HUDEP-2 (cell line): ENCODE measurements around the gene LIPC.

Source experiments
- DNase-seq, 76 experiments: peaks; one replicate each; lab custom pipeline; 2025; ENCODE audit not compliant: unreplicated experiment in 76 of 76; lab: John Stamatoyannopoulos, UW

LIPC gene

DNA sequence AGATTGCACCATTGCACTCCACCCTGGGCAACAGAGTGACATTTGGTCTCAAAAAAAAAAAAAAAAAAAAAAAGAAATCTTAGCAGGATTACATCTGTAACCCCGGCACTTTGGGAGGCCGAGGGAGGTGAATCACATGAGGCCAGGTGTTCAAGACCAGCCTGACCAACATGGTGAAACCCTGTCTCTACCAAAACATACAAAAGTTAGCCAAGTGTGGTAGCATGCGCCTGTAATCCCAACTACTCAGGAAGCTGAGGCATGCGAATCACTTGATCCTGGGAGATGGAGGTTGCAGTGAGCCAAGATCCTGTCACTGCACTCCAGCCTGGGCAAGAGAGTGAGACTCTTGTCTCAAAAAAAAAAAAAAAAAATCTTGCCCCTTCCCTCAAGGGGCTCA is 40.4 kb downstream of the LIPC start:
- no peak for DNase-seq

DNA sequence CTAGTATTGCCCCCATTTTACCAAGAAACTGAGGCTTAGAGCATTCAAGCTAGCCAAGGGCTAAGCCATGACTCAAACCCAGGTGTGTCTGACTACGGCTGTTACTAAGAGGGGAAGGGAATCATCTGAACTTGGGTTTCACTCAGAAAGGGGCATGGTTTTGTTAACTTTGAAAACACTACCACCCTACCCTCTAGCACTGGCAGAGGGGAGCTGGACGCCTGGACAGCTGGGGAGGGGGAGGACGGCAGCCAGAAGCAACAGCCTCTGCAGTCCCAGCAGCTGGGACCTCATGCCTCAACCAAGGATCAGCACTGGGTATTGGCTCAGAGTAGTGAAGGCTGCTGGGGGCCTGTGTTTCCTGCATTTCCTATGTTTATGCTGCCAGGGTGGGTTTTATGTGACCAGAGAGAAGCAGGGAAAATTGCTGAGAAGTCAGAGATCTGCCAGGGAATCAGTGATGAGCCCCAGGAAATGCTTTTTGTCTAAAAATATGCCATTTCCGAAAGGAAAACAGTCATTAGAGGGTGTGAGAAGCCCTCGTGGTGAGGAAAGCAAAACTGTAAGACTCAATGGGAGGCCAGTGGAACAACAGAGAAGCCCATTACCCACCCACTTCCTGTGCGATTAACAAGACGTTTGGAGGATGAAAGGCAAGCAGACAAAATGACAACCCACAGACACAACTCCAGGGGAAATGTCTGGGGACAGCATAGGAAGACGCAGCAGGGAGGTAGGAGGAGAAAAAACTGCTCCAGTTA is 41.2 kb downstream of the LIPC start:
- DNase-seq = no peak

DNA sequence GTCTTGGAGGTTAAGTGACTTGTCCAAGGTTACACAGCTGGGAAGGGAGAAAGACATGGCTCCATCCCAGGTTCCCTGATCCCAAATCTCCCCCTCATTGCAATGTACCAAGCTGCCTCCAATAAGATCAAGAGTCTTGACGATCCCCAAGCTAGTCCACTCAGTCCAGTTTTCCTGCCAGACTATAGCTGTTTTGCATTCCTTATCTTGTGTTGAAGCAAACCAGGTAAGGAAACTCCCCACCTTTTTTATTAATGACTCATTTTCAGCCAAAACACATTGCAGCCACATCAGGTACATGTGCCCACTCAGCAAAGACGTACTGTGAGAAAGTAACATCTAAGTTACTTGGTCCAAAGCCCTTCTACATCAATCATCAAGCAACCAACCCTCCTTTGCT is 41.9 kb downstream of the LIPC start:
- no peak for DNase-seq

DNA sequence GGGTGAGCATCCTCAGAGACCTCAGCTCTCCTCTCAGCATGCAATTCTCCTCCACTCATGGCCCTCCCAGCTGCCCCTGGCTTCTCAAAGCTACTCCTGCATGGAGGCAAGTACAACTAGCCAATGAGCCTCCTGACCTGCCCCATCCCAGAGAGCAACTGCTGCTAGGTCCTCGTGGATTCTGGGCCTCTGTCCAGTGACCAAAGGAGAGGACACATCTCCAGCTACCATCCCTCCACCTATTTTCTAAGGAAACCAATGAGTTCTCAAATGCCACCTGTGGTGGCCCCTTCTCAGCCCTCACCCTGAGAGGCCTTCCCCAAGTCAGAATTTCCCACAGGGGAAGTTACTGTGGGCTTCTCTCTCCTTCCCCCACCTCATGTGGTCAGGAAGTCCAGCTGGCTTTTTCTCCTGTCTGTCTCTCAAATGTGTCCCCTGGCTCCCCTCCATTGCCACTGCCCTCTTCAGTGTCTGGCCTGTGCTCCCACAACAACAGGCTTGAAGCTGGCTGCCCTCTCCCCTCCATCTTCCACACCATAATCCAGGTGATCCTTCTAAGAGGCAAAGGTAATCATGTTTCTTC is 43.0 kb downstream of the LIPC start:
- no peak for DNase-seq

DNA sequence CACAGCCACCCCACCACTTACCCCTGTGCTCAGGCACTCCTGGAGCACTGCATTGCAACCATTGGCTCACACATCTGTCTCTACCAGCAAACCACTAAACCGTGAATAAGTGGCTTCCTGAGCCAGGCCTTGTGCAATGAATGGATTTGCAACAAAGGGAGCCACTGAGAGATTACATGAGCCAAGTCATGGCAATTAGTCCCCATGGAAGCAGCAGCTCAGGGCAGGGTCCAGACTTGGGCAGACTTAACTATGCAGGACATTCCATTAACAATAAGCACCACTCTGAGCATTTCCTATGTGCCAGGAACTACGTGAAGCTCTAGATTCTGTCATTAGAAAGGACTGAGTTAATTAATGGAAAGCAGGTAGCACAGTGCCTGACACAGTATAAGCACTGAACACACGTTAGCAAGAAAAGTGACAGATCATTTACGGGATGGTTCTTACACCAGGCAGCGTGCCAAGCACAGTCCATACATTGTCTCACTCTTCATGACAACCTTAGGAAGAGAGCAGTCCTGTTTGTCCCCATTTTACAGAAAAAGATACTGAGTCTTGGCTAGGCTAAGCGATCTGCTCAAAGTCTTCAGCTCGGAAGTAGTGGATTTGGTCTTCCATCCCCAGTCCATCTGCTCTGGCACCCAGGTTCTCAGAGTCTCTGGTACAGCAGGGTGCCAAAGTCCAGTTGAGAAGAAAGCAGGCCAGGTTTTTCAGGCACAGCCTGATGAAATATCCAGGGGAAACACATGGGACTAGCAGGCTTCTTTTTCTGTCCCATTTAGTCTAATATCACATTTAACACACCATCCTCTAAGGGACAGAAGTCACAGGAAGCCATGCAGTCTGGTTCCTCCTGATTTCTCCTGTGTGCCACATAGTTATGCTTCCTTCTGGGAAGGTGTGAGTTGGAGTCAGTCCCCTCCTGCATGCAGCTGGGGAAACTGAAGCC is 44.1 kb downstream of the LIPC start:
- no peak for DNase-seq

DNA sequence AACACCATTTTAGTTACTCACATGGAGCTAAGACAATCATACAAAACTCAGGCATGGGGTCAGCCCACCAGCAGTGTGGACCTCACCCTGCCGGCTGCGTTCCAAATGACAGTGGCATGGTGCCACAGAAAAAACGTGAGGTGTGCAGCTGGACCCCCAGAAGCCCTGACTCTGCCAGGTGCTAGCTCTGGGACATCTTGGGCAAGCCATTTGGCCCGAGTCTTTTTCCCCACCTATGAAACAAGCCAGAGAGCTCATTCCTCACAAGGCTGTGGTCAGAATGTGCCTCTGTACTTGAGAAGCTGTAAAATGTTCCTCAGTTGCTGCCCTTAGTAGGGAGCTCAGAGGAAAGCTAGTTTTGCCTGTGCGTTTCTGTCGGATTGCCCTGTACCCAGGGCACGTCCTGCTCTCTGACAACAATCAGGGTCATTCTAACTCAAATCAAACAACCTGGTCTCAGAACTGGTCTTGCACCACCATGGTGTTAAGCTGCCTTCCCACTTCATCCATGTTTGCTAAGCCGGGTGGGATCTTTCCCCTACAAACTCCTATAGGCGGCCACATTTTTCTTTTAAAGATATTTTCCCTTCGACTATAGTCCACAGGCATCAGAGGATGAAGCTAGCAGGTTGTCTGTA is 44.9 kb downstream of the LIPC start:
- DNase-seq = no peak

DNA sequence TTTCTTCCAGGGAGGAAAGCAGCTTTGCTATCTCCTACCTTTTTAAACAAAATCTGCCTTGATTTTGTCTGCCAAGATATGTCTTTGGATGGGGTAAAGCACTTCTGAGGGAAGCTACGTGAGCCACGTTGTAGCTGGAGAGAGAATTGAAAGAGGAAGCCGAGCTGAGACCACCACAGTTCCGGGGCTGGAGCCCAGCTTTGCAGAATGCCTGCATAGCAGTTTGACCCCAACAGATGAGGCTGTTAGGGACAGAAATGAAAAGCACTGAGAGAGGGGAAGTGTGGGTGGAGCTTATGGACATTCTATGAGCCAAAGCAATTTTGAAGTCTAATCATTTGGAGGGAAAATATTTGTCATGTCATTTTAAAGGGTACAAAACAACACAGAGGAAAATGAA is 45.4 kb downstream of the LIPC start:
- no peak for DNase-seq

DNA sequence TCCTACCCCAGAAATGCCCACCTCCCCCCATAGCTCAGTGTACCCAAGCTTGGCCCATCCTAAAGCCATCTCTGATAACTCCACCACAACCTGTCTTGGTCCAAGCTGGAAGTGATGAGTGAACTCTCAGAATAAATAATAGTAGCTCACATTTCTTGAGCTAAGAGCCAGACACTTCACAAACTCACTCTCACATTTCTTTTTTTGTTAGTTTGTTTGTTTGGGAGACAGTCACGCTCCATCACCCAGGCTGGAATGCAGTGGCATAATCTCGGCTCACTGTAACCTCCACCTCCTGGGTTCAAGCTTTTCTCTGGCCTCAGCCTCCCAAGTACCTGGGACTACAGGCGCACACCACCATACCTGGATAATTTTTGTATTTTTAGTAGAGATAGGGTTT is 46.2 kb downstream of the LIPC start:
- DNase-seq = no peak

DNA sequence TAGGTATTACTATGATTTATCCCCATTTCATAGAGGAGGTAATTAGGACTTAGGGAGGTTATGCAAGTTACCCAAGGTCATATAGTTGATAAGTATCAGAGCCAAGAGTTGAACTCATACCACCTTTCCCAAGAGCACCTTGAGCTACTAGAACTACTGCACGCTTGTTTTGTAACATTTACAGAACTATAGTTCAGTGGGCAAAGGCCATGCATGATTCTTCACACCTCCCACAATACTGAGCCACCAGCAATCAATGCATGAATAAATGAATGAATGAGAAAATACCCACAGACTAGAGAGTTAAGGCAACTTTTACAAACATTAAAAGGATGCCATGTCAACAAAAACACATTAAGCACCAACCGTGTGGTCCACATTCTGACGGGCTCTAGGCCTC is 46.8 kb downstream of the LIPC start:
- no peak for DNase-seq

DNA sequence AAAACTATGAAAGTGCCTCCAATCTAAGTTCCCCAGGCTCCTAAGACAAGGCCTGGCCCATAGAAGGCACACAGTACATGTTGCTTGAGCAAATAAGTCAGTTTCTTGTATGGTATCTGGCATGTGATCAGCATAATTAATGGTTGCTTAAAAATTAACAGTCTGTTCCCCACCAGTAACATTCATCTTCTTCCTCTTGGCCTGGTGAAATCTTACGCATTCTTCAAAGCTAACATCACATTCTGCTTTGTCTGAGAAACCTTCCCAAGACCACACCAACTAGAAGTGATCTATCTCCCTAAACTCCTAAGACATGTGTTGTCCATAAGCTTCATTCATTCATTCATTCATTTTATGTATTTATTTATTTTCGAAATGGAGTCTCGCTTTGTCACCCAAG is 48.1 kb downstream of the LIPC start:
- no peak for DNase-seq

DNA sequence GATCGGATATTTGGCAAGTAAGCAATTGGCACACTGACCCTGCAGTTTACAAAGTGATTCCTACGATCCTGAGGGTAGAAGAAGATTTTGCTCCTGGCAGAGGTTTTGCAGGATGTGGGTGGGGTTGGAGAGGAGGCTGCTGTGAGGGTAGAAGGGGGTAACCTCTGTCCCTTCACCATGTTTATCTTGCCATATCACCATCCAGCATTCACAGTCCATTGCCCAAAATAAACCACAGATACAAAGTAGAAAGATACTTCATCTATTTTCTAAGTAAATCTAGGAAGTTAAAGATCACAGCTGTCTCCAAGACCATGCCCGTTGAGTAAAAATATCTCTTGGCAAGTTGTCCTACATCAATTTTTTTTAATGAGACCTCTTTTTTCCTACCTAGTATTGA is 51.6 kb downstream of the LIPC start:
- DNase-seq = no peak

DNA sequence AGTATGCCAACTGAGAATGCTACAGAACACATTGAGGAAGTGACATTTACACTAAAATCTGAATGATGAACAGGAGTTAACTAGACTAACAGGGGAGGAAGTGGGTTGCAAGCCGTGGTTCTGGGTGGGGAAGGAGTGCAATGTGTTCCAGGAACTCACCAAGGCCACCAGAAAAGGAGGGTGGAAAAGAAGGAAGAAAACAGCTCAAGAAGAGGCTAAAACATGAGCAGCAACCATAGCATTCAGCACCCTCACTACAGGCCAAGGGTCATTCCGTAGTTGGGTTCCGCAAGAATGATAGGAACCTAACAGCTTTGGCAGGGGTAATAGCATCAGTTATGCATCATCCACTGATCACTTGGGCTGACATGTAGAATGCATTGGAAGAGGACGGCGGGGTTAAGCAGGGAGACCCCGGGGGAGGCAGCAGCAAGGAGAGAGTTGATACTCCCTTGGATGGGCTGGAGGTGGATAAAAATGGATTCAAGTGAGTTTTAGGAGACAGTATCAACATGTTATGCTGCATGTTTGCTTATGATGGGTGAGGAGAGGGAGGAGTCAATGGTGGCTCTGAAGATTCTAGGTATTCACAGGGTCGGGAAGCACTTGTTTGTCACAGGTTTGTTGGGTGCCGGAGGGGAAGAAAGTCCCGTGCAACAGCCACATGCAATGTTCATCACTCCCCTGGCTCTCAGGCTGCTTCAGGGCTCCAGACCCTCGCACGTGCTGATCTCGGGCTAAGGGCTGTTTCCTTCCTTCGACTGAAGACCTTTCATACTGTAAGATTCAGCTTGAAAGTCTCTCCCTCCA is 53.2 kb downstream of the LIPC start:
- no peak for DNase-seq

DNA sequence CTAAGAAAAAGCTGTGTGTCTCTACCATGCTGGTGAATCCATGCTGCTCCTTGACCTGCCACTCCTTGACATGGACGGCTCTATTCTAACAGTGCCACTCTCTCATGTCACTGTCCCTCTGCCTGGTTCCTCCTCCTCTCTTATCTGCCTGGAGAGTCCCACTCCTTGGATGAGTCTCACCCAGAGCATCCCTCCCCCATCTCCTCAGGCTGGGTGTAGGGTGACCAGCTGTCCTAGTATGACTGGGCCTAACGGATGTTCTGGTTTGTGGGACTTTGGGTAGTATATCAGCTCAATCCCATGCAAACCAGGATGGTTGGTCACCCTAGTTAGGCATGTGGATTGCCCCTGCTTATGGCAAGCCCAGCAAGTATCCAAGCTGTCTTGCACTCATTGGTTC is 54.3 kb downstream of the LIPC start:
- DNase-seq = no peak

DNA sequence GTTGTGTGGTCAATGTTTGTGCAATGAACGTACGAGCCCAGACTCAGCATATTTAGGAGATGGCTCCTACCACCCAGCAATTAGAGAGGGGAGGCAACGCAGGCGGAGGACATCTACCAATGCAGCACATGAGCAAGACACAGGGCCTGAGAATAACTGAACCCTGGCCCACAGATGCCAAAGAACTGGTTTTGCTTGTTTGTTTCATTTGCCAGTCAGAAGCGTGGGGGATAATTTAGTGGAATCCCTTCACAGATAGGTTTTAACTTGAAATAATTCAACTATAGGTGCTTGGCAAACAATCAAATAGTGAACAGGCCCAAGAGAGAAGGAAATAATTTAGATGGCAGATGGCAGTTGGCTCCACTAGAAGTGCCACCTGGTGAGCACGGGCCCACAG is 54.8 kb downstream of the LIPC start:
- DNase-seq = no peak

DNA sequence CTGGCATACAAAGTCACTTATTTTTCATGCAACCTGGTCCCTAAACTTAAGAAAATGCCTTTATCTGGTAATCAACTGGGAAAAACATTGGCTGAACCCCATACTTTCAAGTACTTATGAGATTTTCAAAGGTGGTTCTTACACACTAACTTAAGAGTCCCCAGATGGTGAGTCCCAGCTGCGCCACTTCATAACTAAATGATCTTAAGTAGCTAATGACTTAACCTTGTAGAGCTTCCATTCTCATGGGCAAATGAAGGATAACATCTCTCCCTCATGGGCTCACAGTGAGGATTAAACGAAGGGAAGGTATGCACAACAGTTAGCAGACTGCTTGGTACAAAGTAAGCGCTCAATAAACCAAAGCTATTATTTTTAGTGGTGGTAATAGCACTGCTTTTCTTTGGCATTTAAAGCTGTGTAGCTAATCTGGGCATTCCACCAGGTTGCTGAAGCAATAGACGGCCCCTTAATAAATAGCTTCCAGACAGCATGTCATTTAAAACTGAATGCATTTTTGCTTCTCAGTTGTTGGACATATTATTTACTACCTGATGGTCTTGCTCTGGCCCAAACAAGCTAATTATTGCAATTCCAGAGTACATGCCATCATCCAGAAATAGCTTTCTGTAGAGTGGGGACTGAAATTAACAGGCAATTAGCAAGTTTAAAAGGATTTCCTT is 55.4 kb downstream of the LIPC start:
- DNase-seq = no peak

DNA sequence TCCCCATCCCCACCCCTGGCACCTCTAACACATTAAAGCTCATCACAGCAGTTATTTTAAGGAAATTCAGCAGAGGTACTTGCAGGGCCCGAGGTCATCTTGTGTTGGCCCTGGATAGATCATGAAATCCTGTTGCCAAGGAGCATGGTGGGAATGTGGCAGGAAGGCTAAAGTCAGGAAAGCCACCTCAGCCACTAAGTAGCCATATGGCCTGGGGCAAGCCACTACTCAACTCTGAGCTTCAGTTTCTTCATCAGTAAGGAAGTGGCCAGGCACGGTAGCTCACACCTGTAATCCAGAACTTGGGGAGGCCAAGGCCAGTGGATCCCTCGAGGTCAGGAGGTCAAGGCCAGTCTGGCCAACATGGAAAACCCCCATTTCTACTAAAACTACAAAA is 55.9 kb downstream of the LIPC start:
- DNase-seq = no peak

DNA sequence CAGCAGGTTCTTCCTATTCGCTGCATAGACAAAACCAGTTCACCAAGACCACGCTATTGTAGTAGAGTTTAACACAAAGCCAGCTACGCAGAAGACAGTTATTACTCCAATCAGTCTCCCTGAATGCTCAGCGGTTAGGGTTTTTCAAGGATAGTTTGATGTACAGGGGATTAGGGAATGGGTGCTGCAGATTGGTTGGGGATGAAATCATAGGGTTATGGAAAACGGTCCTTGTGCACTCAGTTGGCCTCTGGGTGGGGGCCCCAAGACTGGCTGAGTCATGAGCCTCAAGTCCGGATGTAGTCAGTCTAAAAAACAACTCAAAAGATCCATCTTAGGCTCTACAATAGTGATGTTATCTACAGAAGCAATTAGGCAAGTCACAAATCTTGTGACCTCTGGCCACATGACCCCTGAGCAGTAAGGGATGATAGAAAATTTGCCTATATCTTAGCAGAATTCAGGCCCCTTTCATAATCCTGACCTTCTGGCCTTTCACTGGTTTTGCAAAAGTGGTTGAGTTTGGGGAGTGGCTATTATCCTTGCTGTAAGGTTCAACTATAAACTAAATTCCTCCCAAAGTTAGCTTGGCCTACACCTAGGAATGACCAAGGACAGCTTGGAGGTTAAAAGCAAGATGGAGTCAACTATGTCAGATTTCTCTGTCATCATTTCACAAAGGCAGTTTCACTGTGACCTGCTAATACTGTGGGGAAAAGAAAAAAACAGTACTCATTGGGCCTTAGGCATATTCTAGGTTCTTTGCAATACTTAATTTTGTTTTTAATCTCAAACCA is 57.7 kb downstream of the LIPC start:
- DNase-seq = no peak

DNA sequence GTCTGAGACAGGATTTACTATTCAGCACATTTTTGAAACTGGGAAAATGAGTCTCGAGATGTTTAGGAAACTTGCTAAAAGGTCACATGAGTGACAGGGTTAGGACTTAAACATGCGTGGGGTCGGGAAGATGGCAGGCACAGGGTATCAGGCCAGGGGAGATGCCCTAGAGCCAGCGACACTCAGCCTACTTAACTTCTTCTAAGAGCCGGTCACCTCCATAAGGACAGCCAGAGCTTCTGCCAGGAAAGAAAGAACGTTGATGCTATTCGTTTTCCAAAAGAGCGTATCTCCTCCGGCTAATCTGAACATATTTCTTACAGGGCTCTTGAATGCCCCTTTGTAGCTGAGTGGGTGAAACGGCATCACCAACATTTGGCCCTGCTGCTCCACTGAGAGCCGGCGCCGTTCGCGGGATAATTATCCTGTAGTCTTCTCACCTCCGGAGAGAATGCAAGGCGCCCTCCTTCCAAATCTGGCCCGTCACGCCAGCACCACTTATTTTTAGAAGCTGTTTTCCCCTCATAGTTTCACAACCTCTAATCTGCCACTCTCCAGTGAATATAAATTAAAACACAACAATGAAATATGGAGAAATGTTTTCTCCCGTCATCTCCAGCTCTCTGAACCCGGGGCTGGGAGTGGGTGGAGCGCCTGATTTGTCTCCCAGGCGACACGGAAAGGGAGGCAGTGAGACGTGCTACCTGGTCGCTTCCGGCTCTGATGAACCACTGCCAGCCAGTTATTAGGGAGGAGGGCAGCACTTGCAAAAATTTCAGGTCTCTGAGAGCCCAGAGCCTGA is 58.5 kb downstream of the LIPC start:
- DNase-seq = no peak
